ENCODE results near the gene GAS2L1.

Gene GAS2L1

DNA sequence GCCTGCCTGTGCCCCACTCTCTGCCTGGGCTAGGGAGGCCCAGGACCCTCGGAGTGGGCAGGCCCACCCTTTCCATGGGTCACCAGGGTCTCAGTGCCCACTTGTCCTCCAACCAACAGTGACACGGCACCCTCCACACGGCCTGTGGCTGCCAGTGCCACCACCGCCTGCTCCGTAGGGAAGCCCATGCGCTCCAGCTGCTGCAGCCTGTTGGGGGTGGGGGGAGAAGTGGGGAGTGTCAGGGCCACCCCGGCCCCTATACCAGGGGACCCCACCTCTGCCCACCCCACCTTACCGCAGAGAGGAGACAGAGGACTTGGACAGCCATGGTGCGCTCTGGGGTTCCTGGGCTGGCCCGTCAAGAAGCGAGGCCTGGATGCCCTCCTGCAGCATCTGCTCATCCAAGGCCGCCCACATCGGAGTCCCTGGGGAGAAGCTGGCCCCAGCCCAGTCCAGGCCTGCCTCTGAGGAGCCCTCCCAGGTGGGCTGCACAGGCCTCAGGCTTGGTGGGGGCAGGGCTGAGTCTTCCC lies 46.4 kb upstream of the GAS2L1 start:
- H3K4me3 ChIP-seq (ENCODE audit: low read depth, low read length): no peak overlapping the region

DNA sequence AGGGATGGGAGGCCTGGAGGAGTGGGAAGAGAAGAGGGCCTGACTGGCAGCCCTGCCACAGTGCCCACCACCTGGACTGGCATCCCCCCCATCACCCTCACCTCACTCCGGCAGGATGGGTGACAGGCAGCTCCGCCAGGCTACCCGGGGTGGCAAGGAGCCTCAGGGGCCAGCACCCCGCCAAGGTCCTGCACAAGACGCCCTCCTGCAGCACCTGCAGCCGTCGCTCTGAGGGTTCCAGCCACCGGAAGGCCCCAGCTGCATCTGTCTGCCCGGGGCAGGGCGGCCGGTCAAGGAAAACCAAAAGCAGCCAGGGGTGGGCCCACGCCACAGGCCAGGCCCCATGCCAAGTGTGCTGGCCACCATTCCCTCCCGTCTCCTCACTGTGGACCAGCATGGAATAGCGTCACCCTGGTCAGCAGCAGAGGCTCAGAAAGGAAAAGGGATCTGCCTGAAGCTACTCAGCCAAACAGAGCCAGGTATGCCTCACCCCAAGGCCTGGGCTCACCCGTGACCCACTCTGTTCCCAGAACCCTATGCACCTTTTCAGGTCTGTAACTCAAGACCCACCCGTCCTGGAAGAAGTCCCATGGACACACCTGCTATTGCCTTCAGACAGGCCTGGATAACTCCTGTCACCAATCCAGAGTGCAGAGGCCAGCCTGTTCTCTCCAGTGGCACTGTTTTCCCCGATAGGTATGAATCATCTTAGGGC lies 45.7 kb upstream of the GAS2L1 start:
- no peaks in the 10 kb centered on the region for H3K79me2 ChIP-seq
- no peaks in the 10 kb centered on the region for H3K36me3 ChIP-seq (ENCODE audit: control insufficient read depth, insufficient read depth, low read length)
- no peak overlapping the region for H3K4me3 ChIP-seq (ENCODE audit: low read depth, low read length)
- TF ChIP-seq, protein P1, sequence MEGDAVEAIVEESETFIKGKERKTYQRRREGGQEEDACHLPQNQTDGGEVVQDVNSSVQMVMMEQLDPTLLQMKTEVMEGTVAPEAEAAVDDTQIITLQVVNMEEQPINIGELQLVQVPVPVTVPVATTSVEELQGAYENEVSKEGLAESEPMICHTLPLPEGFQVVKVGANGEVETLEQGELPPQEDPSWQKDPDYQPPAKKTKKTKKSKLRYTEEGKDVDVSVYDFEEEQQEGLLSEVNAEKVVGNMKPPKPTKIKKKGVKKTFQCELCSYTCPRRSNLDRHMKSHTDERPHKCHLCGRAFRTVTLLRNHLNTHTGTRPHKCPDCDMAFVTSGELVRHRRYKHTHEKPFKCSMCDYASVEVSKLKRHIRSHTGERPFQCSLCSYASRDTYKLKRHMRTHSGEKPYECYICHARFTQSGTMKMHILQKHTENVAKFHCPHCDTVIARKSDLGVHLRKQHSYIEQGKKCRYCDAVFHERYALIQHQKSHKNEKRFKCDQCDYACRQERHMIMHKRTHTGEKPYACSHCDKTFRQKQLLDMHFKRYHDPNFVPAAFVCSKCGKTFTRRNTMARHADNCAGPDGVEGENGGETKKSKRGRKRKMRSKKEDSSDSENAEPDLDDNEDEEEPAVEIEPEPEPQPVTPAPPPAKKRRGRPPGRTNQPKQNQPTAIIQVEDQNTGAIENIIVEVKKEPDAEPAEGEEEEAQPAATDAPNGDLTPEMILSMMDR (IDR thresholded peaks at IDR 0.05): no peak
- no peaks in the 10 kb centered on the region for H3K27me3 ChIP-seq (ENCODE audit: control insufficient read depth, insufficient read depth, low read length)
- no peaks in the 10 kb centered on the region for H3K9me3 ChIP-seq (ENCODE audit: control insufficient read depth, low read length)
- H3K9ac ChIP-seq: no peak overlapping the region
- H3K4me2 ChIP-seq (ENCODE audit: low read length): no peak overlapping the region
- H2AFZ ChIP-seq: no peak overlapping the region
- H3K4me1 ChIP-seq: no peaks in the 10 kb centered on the region
- no peak overlapping the region for H3K27ac ChIP-seq

More for the DNA sequence above, 46.4 kb upstream of the GAS2L1 start:
- TF ChIP-seq, protein P1 (IDR thresholded peaks at IDR 0.05): no peak
- no peak overlapping the region for H3K4me2 ChIP-seq (ENCODE audit: low read length)
- H3K4me1 ChIP-seq: no peaks in the 10 kb centered on the region
- H3K9ac ChIP-seq: no peak overlapping the region
- no peaks in the 10 kb centered on the region for H3K27me3 ChIP-seq (ENCODE audit: control insufficient read depth, insufficient read depth, low read length)
- no peaks in the 10 kb centered on the region for H3K9me3 ChIP-seq (ENCODE audit: control insufficient read depth, low read length)
- H3K79me2 ChIP-seq: no peaks in the 10 kb centered on the region
- H2AFZ ChIP-seq: no peak overlapping the region
- H3K36me3 ChIP-seq (ENCODE audit: control insufficient read depth, insufficient read depth, low read length): no peaks in the 10 kb centered on the region
- no peak overlapping the region for H3K27ac ChIP-seq

DNA sequence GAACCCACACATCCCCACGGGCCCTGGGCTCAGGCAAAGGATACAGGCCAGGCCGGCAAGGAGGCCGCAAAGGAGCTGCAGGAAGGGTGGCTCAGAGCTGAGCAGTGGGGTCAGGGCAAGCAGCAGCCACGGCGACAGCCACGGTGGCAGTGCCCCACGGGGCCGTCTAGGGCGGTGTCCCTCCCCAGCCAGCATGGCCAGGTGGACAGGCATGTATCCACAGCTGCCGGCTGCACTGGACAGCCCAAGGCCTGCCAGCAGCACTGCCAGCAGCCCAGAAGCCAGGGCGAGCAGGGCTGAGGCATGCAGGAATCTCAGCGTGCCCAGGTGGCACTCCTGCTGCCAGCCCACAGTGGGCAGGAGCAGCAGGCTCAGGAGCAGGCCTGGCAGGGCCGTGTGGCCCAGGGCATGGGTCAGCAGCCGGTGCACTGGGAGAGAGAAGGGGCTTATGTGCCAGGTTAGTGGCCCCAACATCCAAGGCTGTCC lies 42.6 kb upstream of the GAS2L1 start:
- Histone ChIP-seq H3K27me3 (ENCODE audit: control insufficient read depth, insufficient read depth, low read length) (no peaks in the 10 kb centered on the region), H3K4me3 (ENCODE audit: low read depth, low read length) (no peak overlapping the region), H2AFZ (no peak overlapping the region), H3K27ac (no peak overlapping the region), H3K36me3 (ENCODE audit: control insufficient read depth, insufficient read depth, low read length) (no peaks in the 10 kb centered on the region), H3K4me1 (peaks cover 5% of the 10 kb centered on the region), H3K9me3 (ENCODE audit: control insufficient read depth, low read length) (no peaks in the 10 kb centered on the region), H3K79me2 (peaks cover 6% of the 10 kb centered on the region), H3K4me2 (ENCODE audit: low read length) (no peak overlapping the region), H3K9ac (no peak overlapping the region)
- TF ChIP-seq, protein P1 (IDR thresholded peaks at IDR 0.05): no peak

DNA sequence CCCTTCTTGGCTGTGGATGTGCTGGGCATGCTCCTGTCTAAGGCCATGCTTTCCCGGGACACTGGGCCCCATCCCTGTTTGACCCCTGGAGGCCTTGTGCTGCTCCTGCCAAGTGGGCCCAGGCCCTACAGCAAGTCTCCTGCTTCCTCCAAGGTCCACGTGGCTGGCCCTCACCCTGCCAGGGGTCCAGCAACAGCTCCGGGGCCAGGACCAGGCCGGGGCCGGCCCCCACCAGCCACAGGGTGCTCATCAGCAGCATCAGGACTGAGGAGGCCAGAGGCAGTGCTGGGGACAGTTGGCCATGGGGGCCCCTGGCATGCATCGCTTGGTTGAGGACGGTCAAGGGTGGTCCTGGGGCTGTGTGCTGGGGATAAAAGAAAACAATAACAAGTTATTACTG lies 41.1 kb upstream of the GAS2L1 start:
- Histone ChIP-seq H3K79me2 (peaks cover 18% of the 10 kb centered on the region), H3K27ac (no peak overlapping the region), H2AFZ (no peak overlapping the region), H3K9ac (no peak overlapping the region), H3K4me3 (ENCODE audit: low read depth, low read length) (no peak overlapping the region), H3K36me3 (ENCODE audit: control insufficient read depth, insufficient read depth, low read length) (no peaks in the 10 kb centered on the region), H3K9me3 (ENCODE audit: control insufficient read depth, low read length) (no peaks in the 10 kb centered on the region), H3K4me2 (ENCODE audit: low read length) (no peak overlapping the region), H3K27me3 (ENCODE audit: control insufficient read depth, insufficient read depth, low read length) (no peaks in the 10 kb centered on the region), H3K4me1 (peaks cover 5% of the 10 kb centered on the region)
- TF ChIP-seq, protein P1 (IDR thresholded peaks at IDR 0.05): no peak

DNA sequence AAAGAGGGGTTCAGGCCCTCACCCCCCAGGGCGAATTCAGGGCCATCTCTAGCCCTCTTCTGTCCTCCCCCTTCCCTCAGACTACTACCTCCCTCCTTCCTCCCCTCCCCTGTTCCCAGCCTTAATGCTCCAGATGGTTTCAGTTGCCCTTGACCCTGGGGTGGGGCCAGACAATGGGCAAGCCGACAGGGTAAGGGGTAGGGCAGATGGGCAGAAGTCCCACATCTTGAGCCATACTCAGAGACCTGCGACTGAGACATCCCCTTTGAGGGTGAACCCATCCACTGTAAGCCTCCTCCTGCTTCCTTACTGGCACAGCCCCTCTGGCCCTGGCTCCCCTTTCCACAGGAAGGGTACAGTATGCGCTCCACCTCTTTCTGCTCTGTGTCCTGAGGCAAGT lies 40.5 kb upstream of the GAS2L1 start:
- Histone ChIP-seq H3K4me2 (ENCODE audit: low read length) (no peak overlapping the region), H3K4me3 (ENCODE audit: low read depth, low read length) (no peak overlapping the region), H3K9me3 (ENCODE audit: control insufficient read depth, low read length) (no peaks in the 10 kb centered on the region), H3K27ac (no peak overlapping the region), H2AFZ (no peak overlapping the region), H3K9ac (no peak overlapping the region), H3K79me2 (peaks cover 18% of the 10 kb centered on the region), H3K27me3 (ENCODE audit: control insufficient read depth, insufficient read depth, low read length) (no peaks in the 10 kb centered on the region), H3K36me3 (ENCODE audit: control insufficient read depth, insufficient read depth, low read length) (no peaks in the 10 kb centered on the region), H3K4me1 (peaks cover 5% of the 10 kb centered on the region)
- TF ChIP-seq, protein P1 (IDR thresholded peaks at IDR 0.05): no peak
